Measurements from ENCODE around the gene KCNH2. TPM values are rescaled to one million over a fixed set of nuclear protein-coding genes. Genes with fewer than 3 reads are reported as not detected.

KCNH2 gene
- 0.40 to 0.52 TPM (median 0.47 TPM) in 5 replicates for total RNA-seq (2022; extraction: Qiagen RNA extraction; ENCODE audit: low read depth)

DNA sequence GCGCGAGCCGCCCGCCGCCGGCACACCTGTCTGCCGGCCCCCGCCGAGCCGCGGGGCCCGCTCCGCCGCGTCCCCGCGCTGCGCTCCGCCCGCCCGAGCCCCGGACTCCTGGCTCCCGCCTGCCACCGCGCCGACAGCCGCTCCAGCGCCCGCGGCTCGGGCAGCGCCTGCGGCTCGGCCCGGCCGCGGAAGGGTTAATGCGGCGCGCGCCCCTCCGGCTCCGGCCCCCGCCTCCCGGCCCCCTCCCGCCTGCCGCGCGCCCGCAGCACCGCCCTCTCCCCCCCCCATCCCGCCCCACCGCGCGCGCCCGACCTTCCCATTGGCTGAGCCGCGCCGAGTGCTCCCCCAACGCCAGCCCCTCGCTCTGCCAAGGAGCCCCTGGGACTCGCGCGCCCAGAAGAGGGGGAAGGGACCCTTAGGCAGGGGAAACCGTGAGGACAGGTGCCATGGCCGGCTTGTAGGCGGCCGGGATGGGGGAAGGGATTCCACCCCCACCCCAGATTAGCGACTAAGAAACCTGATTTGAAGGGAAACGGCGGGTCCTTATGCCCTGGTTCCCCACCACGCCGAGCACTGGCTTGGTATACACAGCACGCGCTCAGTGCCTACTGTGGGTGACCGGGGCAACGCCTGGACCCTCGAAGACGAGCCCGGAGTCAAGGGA, at the start of gene KCNH2:
TSS of gene KCNH2 (minus strand) at position 196 of the 664 bp plus-strand sequence. CDS start 408 bp downstream, outside the sequence.

DNA sequence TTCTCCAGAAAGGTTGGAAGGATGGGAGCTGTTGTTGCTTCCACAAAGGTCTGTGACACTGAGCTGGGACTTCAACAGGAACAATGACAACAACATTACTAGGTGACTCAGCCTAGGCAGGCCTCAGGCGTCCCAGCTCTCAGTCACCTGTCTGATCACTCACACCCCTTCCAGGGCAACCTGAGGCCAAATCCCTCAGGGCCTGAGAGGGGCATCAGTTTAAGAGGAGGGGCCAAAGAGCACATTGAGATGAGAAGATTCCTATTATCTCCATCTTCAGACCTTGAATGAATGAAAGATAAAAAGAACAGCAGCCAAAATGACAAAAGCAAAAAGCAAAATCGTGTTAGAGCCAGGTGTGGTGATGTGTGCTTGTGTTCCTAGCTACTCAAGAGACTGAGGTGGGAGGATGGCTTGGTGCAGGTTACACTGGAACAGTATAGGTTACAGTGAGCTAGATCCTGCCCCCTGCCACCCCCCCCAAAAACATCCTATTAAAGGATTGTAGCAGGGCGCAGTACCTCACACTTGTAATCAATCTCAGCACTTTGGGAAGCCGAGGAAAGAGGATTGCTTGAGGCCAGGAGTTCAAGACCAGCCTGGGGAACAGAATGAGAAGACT, 46.4 kb upstream of the KCNH2 start, which contains the start of gene ATG9B:
TSS of gene ATG9B (minus strand) at position 60 of the 622 bp plus-strand sequence. CDS start 71 bp downstream, outside the sequence.

DNA sequence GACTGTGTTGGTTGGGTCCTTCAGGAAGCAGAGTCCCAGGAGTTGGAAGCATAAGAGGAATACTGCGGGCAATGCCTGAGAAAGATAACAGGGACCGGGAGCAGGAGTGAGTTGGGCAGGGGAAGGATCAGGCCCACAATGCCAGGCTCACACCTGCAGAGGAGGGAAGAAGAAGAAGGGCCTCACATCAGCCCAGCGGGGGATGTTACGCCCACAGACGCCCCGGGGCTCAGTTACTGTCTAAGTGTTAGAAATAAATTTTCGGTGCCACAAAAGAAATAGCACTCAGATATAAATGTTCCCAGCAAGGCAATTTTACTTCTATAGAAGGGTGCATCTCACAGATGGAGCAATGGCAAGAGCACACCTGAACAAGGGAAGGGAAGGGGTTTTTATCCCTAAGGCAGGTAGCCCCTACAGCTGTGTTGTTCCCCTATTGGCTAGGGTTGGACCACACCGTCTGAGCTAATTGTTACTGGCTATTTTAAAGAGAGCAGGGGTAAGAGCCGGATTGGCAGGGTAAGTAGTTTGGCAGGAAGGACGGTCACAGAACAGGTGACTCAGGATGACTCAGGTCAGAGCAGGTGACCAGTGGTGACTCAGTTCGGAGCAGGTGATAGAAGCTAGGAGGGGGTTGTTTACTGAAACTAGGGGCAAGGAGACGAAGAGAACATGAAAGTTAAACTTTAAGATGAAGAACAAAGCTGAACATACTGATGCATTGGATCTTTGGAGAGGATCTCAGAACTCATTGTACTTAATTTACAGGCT, 12.5 kb upstream of the KCNH2 start, which contains the start of gene NOS3:
TSS of gene NOS3 (plus strand) at position 602 of the 771 bp plus-strand sequence. CDS start 2,787 bp downstream, outside the sequence.

Other genes starting within 250 kb of the KCNH2 start
- not detected in 5 replicates for gene GIMAP5, start 240.9 kb downstream of the KCNH2 start, total RNA-seq (2022; extraction: Qiagen RNA extraction; ENCODE audit: low read depth)
- 0.05 to 0.28 TPM in 2 of 5 replicates, not detected in the others for gene TMEM176B, start 178.0 kb downstream of the KCNH2 start, total RNA-seq (2022; extraction: Qiagen RNA extraction; ENCODE audit: low read depth)
- gene TMEM176A, start 177.6 kb downstream of the KCNH2 start, total RNA-seq (2022; extraction: Qiagen RNA extraction; ENCODE audit: low read depth), result 0.03 to 0.15 TPM in 2 of 5 replicates, not detected in the others
- not detected in 5 replicates for gene AOC1, start 125.8 kb downstream of the KCNH2 start, total RNA-seq (2022; extraction: Qiagen RNA extraction; ENCODE audit: low read depth)
- 0.18 to 0.47 TPM (median 0.34 TPM) in 5 replicates for gene NOS3, start 12.7 kb upstream of the KCNH2 start, total RNA-seq (2022; extraction: Qiagen RNA extraction; ENCODE audit: low read depth)
- 0.64 to 0.97 TPM (median 0.86 TPM) in 5 replicates for gene ATG9B, start 46.2 kb upstream of the KCNH2 start, total RNA-seq (2022; extraction: Qiagen RNA extraction; ENCODE audit: low read depth)
- gene ABCB8, start 50.1 kb upstream of the KCNH2 start, total RNA-seq (2022; extraction: Qiagen RNA extraction; ENCODE audit: low read depth), result 38.3 to 53.5 TPM (median 45.1 TPM) in 5 replicates
- gene ASIC3, start 70.2 kb upstream of the KCNH2 start, total RNA-seq (2022; extraction: Qiagen RNA extraction; ENCODE audit: low read depth), result 7.6 to 12.8 TPM (median 10.2 TPM) in 5 replicates
- 32.3 to 35.2 TPM (median 33.4 TPM) in 5 replicates for gene CDK5, start 79.6 kb upstream of the KCNH2 start, total RNA-seq (2022; extraction: Qiagen RNA extraction; ENCODE audit: low read depth)
- 195 to 312 TPM (median 291 TPM) in 5 replicates for gene SLC4A2, start 81.3 kb upstream of the KCNH2 start, total RNA-seq (2022; extraction: Qiagen RNA extraction; ENCODE audit: low read depth)
- 58.0 to 84.2 TPM (median 76.7 TPM) in 5 replicates for gene FASTK, start 102.5 kb upstream of the KCNH2 start, total RNA-seq (2022; extraction: Qiagen RNA extraction; ENCODE audit: low read depth)
- gene TMUB1, start 105.2 kb upstream of the KCNH2 start, total RNA-seq (2022; extraction: Qiagen RNA extraction; ENCODE audit: low read depth), result 35.5 to 58.8 TPM (median 56.8 TPM) in 5 replicates
- 54.6 to 71.6 TPM (median 67.0 TPM) in 5 replicates for gene AGAP3, start 108.2 kb upstream of the KCNH2 start, total RNA-seq (2022; extraction: Qiagen RNA extraction; ENCODE audit: low read depth)
- not detected in 5 replicates for gene GBX1, start 189.4 kb upstream of the KCNH2 start, total RNA-seq (2022; extraction: Qiagen RNA extraction; ENCODE audit: low read depth)
- gene ASB10, start 208.9 kb upstream of the KCNH2 start, total RNA-seq (2022; extraction: Qiagen RNA extraction; ENCODE audit: low read depth), result not detected in 5 replicates
- not detected in 5 replicates for gene H2BK1, start 232.2 kb upstream of the KCNH2 start, total RNA-seq (2022; extraction: Qiagen RNA extraction; ENCODE audit: low read depth)
- 69.2 to 73.0 TPM (median 70.1 TPM) in 5 replicates for gene ABCF2, start 248.9 kb upstream of the KCNH2 start, total RNA-seq (2022; extraction: Qiagen RNA extraction; ENCODE audit: low read depth)